GM12873 (cell line): ENCODE measurements around the gene SEC24B.

ENCODE experiments used
- TF ChIP-seq, protein P1 (sequence below): IDR thresholded peaks from 2 replicates; pipeline ENCODE4 v1.5.1; 2012; ENCODE audit warnings: low read depth, mild to moderate bottlenecking, moderate library complexity, low read length, control low read depth; ENCODE audit not compliant: insufficient read depth; ENCODE audit errors: missing control alignments

SEC24B gene

DNA sequence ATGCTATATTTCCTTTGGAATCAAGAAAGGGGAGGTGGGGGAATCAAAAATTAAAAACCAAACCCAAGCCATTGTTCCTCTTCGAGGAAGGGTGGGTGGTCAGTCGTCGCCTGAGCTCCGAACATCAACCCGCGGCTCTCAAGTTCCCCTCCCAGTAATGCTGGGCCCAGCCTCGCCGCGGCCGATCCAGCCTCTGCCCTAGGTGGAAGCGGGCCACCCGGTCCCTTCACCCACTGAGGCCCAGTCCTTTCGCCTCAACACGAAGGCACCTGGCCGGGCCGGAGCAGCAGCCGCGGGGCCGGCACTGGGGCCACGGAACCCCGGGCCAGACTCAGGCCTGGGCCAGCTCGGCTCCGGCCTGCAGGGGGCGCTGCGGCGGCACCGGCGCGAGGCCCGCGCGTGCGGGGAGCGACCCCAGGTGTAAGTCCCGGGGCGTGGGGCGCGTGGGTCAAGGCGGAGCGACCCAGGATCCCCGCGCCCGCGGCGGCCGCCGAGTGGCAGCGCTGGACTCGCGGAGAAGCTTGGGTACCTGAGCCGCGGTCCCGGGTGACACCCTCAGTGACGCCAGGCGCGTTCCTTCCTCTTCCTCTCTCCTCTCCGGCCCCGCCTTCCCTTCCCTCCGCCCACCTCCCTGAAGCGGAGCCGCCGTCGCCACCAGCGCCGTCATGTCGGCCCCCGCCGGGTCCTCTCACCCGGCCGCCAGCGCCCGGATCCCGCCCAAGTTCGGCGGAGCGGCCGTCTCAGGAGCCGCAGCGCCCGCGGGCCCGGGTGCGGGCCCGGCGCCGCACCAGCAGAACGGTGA, at the start of gene SEC24B:
Gene SEC24B (plus strand): TSS at position 611 of the 802 bp plus-strand sequence. CDS start 55 bp downstream, at position 666.
- TF ChIP-seq, protein P1, sequence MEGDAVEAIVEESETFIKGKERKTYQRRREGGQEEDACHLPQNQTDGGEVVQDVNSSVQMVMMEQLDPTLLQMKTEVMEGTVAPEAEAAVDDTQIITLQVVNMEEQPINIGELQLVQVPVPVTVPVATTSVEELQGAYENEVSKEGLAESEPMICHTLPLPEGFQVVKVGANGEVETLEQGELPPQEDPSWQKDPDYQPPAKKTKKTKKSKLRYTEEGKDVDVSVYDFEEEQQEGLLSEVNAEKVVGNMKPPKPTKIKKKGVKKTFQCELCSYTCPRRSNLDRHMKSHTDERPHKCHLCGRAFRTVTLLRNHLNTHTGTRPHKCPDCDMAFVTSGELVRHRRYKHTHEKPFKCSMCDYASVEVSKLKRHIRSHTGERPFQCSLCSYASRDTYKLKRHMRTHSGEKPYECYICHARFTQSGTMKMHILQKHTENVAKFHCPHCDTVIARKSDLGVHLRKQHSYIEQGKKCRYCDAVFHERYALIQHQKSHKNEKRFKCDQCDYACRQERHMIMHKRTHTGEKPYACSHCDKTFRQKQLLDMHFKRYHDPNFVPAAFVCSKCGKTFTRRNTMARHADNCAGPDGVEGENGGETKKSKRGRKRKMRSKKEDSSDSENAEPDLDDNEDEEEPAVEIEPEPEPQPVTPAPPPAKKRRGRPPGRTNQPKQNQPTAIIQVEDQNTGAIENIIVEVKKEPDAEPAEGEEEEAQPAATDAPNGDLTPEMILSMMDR, result peak; percentile 80

DNA sequence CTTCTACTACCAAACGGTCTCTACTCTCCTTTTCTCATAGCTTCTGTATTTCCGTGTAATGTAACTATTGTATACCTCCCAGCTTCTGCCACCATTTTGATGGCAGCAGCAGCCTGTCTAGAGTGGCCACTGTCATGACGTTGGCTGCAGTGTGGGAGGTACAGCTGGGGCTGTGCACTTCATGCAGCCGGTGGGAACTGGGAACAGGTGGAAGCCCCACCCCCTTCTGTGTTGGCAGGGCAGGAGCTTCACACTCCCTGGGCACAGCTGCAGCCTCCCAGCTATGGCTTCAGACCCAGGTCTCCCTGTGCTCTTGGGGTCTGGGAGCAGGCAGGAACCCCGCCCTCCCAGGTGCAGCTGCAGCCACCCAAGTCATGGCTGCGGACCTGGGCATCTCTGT, 49.8 kb upstream of the SEC24B start:
- TF ChIP-seq, protein P1, result no peak

DNA sequence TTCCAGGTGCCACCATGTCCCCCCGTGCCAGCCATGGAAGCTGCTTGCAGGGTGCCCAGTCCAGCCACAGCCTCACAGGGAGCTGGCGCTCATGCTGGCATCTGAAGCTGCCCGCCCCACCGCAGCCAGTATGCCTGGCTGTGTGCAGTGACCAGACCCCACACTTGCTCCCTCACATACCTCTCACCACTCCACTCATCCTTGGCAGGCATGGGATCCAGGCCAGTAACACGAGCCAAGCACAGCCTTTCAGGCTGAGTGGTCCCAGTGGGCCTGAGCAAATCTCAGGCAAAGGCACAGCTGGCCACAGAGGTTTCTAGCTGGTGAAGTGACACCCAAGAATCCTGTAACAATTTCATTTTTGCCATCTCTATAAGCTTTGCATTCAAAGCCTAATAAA, 48.4 kb upstream of the SEC24B start:
- TF ChIP-seq, protein P1, result no peak

- TF ChIP-seq, protein P1, result no peak
Observed at GRCh38 chr4:109389369-109390114, 44.1 kb upstream of the SEC24B start.

- TF ChIP-seq, protein P1, result no peak
Observed at GRCh38 chr4:109390115-109390768, 43.4 kb upstream of the SEC24B start.

GRCh38 chr4:109395694-109396093, 37.9 kb upstream of the SEC24B start:
- TF ChIP-seq, protein P1, result no peak

GRCh38 chr4:109398928-109399327, 34.7 kb upstream of the SEC24B start:
- TF ChIP-seq, protein P1, result no peak
